ENCODE measurements around the gene ZNF664.

Gene ZNF664

GRCh38 chr12:124017064-124017463 lies 44.0 kb downstream of the ZNF664 start:
- no peak for DNase-seq (ENCODE audit: low read depth)
- no peak overlapping the region for H3K4me3 ChIP-seq (ENCODE audit: low read length)
- no peak for TF ChIP-seq CTCF (IDR thresholded peaks at IDR 0.05; ENCODE audit: insufficient read depth, low read depth, low read length, missing control alignments)

DNA sequence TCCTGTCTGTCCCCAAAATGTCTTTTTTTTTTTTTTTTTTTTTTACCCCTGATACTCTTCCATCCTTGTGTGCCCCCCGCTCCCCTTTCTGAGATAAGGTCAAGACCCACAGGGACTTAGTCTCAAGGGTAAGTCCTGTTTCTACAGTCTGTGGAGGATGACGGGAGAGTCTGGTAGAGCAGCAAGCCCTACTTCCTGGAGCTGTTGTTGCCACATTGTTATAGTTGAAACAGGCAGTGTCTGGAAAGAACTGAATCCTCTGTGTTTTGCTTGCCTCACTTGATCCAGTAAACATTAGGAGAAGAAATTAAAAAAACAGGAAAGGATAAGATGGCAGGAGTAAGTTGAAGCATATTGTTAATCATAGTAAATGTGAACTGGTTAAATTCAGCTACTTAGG lies 45.5 kb downstream of the ZNF664 start:
- no peak overlapping the region for H3K4me3 ChIP-seq (ENCODE audit: low read length)
- DNase-seq (ENCODE audit: low read depth) = no peak
- TF ChIP-seq CTCF (IDR thresholded peaks at IDR 0.05; ENCODE audit: insufficient read depth, low read depth, low read length, missing control alignments) = no peak

GRCh38 chr12:124019115-124019514 lies 46.1 kb downstream of the ZNF664 start:
- no peak for DNase-seq (ENCODE audit: low read depth)
- H3K4me3 ChIP-seq (ENCODE audit: low read length) = no peak overlapping the region
- TF ChIP-seq CTCF (IDR thresholded peaks at IDR 0.05; ENCODE audit: insufficient read depth, low read depth, low read length, missing control alignments) = no peak

DNA sequence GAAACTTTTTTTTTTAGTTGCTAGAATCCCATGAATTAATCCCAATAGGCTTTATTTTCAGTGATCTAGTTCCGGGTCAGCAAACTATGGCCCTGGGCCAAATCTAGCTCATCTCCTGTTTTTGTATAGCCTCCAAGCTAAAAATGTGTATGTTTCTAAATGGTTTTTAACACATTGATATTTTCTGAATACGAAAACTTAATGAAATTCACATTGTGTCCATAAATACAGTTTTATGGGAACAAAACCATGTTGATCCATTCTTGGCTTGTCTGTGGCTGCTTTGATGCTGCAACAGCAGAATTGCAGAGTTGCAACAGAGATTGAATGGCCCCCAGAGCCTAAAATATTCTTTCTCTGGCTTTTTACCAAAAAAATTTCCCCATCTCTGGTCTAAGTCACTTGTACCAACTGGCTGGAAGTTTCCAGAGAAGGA lies 47.5 kb downstream of the ZNF664 start:
- DNase-seq (ENCODE audit: low read depth) = no peak
- no peak for TF ChIP-seq CTCF (IDR thresholded peaks at IDR 0.05; ENCODE audit: insufficient read depth, low read depth, low read length, missing control alignments)

GRCh38 chr12:124021007-124021406 lies 48.0 kb downstream of the ZNF664 start:
- no peak for DNase-seq (ENCODE audit: low read depth)
- no peak for TF ChIP-seq CTCF (IDR thresholded peaks at IDR 0.05; ENCODE audit: insufficient read depth, low read depth, low read length, missing control alignments)

More for the DNA sequence above, 47.5 kb downstream of the ZNF664 start:
- no peak overlapping the region for H3K4me3 ChIP-seq (ENCODE audit: low read length)

GRCh38 chr12:124022161-124022560 lies 49.1 kb downstream of the ZNF664 start:
- DNase-seq (ENCODE audit: low read depth) = no peak
- TF ChIP-seq CTCF (IDR thresholded peaks at IDR 0.05; ENCODE audit: insufficient read depth, low read depth, low read length, missing control alignments) = no peak
- no peak overlapping the region for H3K4me3 ChIP-seq (ENCODE audit: low read length)

More at GRCh38 chr12:124021007-124021406, 48.0 kb downstream of the ZNF664 start:
- H3K4me3 ChIP-seq (ENCODE audit: low read length) = no peak overlapping the region

DNA sequence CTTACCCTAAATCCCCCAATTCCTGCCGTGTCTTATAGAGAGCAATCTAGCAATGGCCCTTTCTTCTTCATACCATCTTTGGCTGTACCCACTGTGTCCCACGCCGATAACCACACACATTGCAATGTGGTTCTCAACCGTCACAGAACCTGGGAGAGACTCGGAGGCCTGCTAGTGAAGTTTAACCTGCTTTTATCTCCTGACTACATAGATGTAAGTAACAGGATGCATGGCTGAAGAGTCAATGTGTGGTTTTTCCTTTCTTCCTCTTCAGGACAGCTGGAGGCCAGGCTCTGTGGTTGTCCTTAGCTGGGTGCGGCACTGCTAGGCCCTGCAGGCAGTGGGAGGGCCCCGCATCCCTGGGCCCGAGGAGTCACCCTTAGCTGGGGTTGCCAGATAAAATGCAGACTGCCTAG lies 51.3 kb downstream of the ZNF664 start:
- no peak overlapping the region for H3K4me3 ChIP-seq (ENCODE audit: low read length)
- DNase-seq (ENCODE audit: low read depth) = peak; percentile 54
- TF ChIP-seq CTCF (IDR thresholded peaks at IDR 0.05; ENCODE audit: insufficient read depth, low read depth, low read length, missing control alignments) = no peak

Data from epithelial cell of esophagus (primary cell).